H9 (cell line): ENCODE data around the gene SLC4A3. TPM values are rescaled to one million over a fixed set of nuclear protein-coding genes. Genes with fewer than 3 reads are reported as not detected.

Source experiments
- DNase-seq: peaks from one replicate; pipeline ENCODE4 v3.0.0-alpha.2; 2017
- H2AFZ ChIP-seq: one replicate; pipeline ENCODE4 v1.6.1; 2013; ENCODE audit warnings: mild to moderate bottlenecking, low read length, control low read depth, moderate library complexity
- H2AK5ac ChIP-seq: 2 replicates; pipeline ENCODE4 v1.6.1; 2013; ENCODE audit warnings: low read length, control low read depth, mixed read lengths; ENCODE audit not compliant: insufficient read length
- H2BK120ac ChIP-seq: one replicate; pipeline ENCODE4 v1.6.1; 2013; ENCODE audit warnings: low read depth, mild to moderate bottlenecking, low read length, control low read depth, inconsistent platforms; ENCODE audit not compliant: poor library complexity, severe bottlenecking
- H2BK12ac ChIP-seq: 2 replicates; pipeline ENCODE4 v1.6.1; 2013; ENCODE audit warnings: low read length, control low read depth, mixed read lengths, low read depth; ENCODE audit not compliant: insufficient read length
- H2BK15ac ChIP-seq: 2 replicates; pipeline ENCODE4 v1.6.1; 2013; ENCODE audit warnings: low read depth, low read length, control low read depth
- H2BK20ac ChIP-seq: one replicate; pipeline ENCODE4 v1.6.1; 2013; ENCODE audit warnings: low read depth, mild to moderate bottlenecking, low read length, control low read depth, inconsistent platforms; ENCODE audit not compliant: poor library complexity, severe bottlenecking
- H2BK5ac ChIP-seq: 2 replicates; pipeline ENCODE4 v1.6.1; 2013; ENCODE audit warnings: low read length, control low read depth, mixed read lengths; ENCODE audit not compliant: insufficient read length
- H3K14ac ChIP-seq: 2 replicates; pipeline ENCODE4 v1.6.1; 2013; ENCODE audit warnings: low read length, control low read depth; ENCODE audit not compliant: insufficient read depth
- H3K18ac ChIP-seq: 2 replicates; pipeline ENCODE4 v1.6.1; 2013; ENCODE audit warnings: low read depth, mild to moderate bottlenecking, mixed read lengths, low read length, control low read depth; ENCODE audit not compliant: insufficient read length
- H3K23ac ChIP-seq: 2 replicates; pipeline ENCODE4 v1.6.1; 2013; ENCODE audit warnings: low read length, control low read depth, mixed read lengths, low read depth; ENCODE audit not compliant: insufficient read length
- H3K23me2 ChIP-seq: 2 replicates; pipeline ENCODE4 v1.6.1; 2013; ENCODE audit warnings: low read depth, mild to moderate bottlenecking, mixed read lengths, low read length, control low read depth; ENCODE audit not compliant: insufficient read length, poor library complexity, severe bottlenecking
- H3K27ac ChIP-seq: 2 replicates; pipeline ENCODE4 v1.5.1; 2013; ENCODE audit warnings: low read length, control low read depth, mixed read lengths, low read depth; ENCODE audit not compliant: insufficient read length
- H3K27me3 ChIP-seq: 2 replicates; pipeline ENCODE4 v1.6.1; 2013; ENCODE audit warnings: low read length, control low read depth, inconsistent platforms; ENCODE audit not compliant: insufficient read depth
- H3K4ac ChIP-seq: 2 replicates; pipeline ENCODE4 v1.6.1; 2013; ENCODE audit warnings: low read depth, mild to moderate bottlenecking, control low read depth, inconsistent platforms, low read length, moderate library complexity
- H3K4me1 ChIP-seq: 2 replicates; pipeline ENCODE4 v1.6.1; 2013; ENCODE audit warnings: low read length, control low read depth, inconsistent platforms; ENCODE audit not compliant: insufficient read depth
- H3K4me2 ChIP-seq: 2 replicates; pipeline ENCODE4 v1.6.1; 2013; ENCODE audit warnings: low read length, control low read depth, mixed read lengths; ENCODE audit not compliant: insufficient read length, insufficient read depth
- H3K56ac ChIP-seq: 2 replicates; pipeline ENCODE4 v1.6.1; 2013; ENCODE audit warnings: low read depth, mild to moderate bottlenecking, mixed read lengths, low read length, control low read depth; ENCODE audit not compliant: insufficient read length
- H3K79me1 ChIP-seq: 2 replicates; pipeline ENCODE4 v1.6.1; 2013; ENCODE audit warnings: low read depth, mild to moderate bottlenecking, moderate library complexity, low read length, control low read depth, inconsistent platforms; ENCODE audit not compliant: insufficient read depth, poor library complexity, severe bottlenecking
- H3K79me2 ChIP-seq: 2 replicates; pipeline ENCODE4 v1.6.1; 2013; ENCODE audit warnings: low read length, control low read depth, inconsistent platforms; ENCODE audit not compliant: insufficient read depth
- H3K9ac ChIP-seq: 2 replicates; pipeline ENCODE4 v1.6.1; 2013; ENCODE audit warnings: low read length, control low read depth, mixed read lengths; ENCODE audit not compliant: insufficient read length; ENCODE audit errors: extremely low read depth
- H3K9me3 ChIP-seq: one replicate; pipeline ENCODE4 v1.6.1; 2013; ENCODE audit warnings: low read depth, low read length, inconsistent platforms; ENCODE audit not compliant: control insufficient read depth
- H3T11ph ChIP-seq: one replicate; pipeline ENCODE4 v1.6.1; 2013; ENCODE audit warnings: mild to moderate bottlenecking, low read length, control low read depth, inconsistent platforms
- H4K20me1 ChIP-seq: one replicate; pipeline ENCODE4 v1.6.1; 2013; ENCODE audit not compliant: control insufficient read depth, insufficient read length, insufficient read depth
- H4K5ac ChIP-seq: 2 replicates; pipeline ENCODE4 v1.6.1; 2013; ENCODE audit warnings: low read depth, mild to moderate bottlenecking, mixed read lengths, low read length, control low read depth; ENCODE audit not compliant: insufficient read length
- H4K8ac ChIP-seq: replicated peaks from 2 replicates; pipeline ENCODE4 v1.6.1; 2013; ENCODE audit warnings: low read length, control low read depth, mixed read lengths, low read depth; ENCODE audit not compliant: insufficient read length
- H4K91ac ChIP-seq: 2 replicates; pipeline ENCODE4 v1.6.1; 2013; ENCODE audit warnings: low read depth, mild to moderate bottlenecking, moderate library complexity, mixed read lengths, low read length, control low read depth; ENCODE audit not compliant: insufficient read length
- H3K27ac Mint-ChIP-seq, 3 experiments: 2 replicates in 2 of 3; 3 replicates in 1 of 3; pipeline ENCODE4 v1.8.0; 2020 to 2021; ENCODE audit warnings: mixed read lengths in 3 of 3, mild to moderate bottlenecking in 1 of 3, moderate library complexity in 1 of 3
- H3K27me3 Mint-ChIP-seq: 2 replicates; pipeline ENCODE4 v1.8.0; 2021; ENCODE audit warnings: low read depth, mild to moderate bottlenecking, moderate library complexity, mixed read lengths
- H3K36me3 Mint-ChIP-seq, 3 experiments: 2 replicates in 2 of 3; 3 replicates in 1 of 3; pipeline ENCODE4 v1.8.0; 2020 to 2021; ENCODE audit warnings: low read depth in 3 of 3, mixed read lengths in 3 of 3; ENCODE audit not compliant: insufficient read depth in 1 of 3
- H3K4me1 Mint-ChIP-seq, 2 experiments: 2 replicates each; pipeline ENCODE4 v1.8.0; 2020; ENCODE audit warnings: mixed read lengths in 2 of 2
- H3K4me3 Mint-ChIP-seq, 2 experiments: 2 replicates in 1 of 2; 3 replicates in 1 of 2; pipeline ENCODE4 v1.8.0; 2020 to 2021; ENCODE audit warnings: mild to moderate bottlenecking in 2 of 2, mixed read lengths in 2 of 2, moderate library complexity in 1 of 2
- H3K9me3 Mint-ChIP-seq, 2 experiments: 2 replicates in 1 of 2; 3 replicates in 1 of 2; pipeline ENCODE4 v1.8.0; 2020; ENCODE audit warnings: mild to moderate bottlenecking in 2 of 2, mixed read lengths in 2 of 2, moderate library complexity in 1 of 2
- CTCF ChIP-seq: fragments of 200-600 bp; sonication (generic); conservative IDR thresholded peaks from 3 replicates; pipeline ENCODE4 v1.8.0; 2021; ENCODE audit warnings: antibody characterized with exemption, mild to moderate bottlenecking
- WGBS: extraction: QIAGEN DNeasy Blood & Tissue Kit; methylation state at CpG from one replicate; pipeline ENCODE4 v1.1.7; 2013; ENCODE audit warnings: missing lambda C conversion rate, low lambda C conversion rate, mixed read lengths; ENCODE audit not compliant: insufficient read length; ENCODE audit errors: extremely low coverage; 5-methylcytosine and 5-hydroxymethylcytosine counted together
- total RNA-seq: library from RNA; stranded (reverse); gene quantifications from 2 replicates; pipeline ENCODE4 v1.2.1, GENCODE V29; 2021

Gene SLC4A3
- total RNA-seq, 1 experiment from 2014 or later: 11.1 TPM

DNA sequence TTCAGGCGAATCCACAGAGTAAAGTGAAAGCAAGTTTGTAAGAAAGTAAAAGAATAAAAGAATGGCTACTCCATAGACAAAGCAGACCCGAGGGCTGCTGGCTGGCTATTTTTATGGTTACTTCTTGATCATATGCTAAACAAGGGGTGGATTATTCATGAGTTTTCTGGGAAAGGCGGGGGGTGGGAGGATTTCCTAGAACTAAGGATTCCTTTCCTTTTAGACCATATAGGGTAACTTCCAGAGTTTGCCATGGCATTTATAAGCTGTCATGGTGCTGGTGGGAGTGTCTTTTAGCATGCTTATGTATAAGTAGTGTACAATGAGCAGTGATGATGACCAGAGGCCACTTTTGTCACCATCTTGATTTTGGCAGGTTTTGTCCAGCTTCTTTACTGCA lies 59.8 kb downstream of the SLC4A3 start:
- H2BK120ac ChIP-seq: no peak overlapping the region
- Mint-ChIP-seq H3K4me3 (no peak overlapping the region), H3K36me3 (peaks cover 2 to 23% (median 15%) of the 10 kb centered on the region in 3 experiments; a peak in 6 of 7 replicates), H3K27ac (peak overlapping the region in 2 of 3 experiments; percentile 59 to 63; a peak in 4 of 7 replicates), H3K27me3 (peaks cover 5% of the 10 kb centered on the region), H3K4me1 (peaks cover 54% of the 10 kb centered on the region in 2 experiments), H3K9me3 (peaks cover 11 to 20% of the 10 kb centered on the region in 2 experiments)
- no peak for DNase-seq
- H2BK12ac ChIP-seq: no peak overlapping the region
- no peak overlapping the region for H3K9ac ChIP-seq
- peaks cover 12% of the 10 kb centered on the region; the same call in 1 of the 2 replicates for H3K4me1 ChIP-seq
- no peak overlapping the region for H4K5ac ChIP-seq
- no peaks in the 10 kb centered on the region for H4K20me1 ChIP-seq
- no peak overlapping the region for H2BK5ac ChIP-seq
- no peak overlapping the region for H3K14ac ChIP-seq
- H3K9me3 ChIP-seq: no peaks in the 10 kb centered on the region
- H3K4ac ChIP-seq: no peak overlapping the region
- no peaks in the 10 kb centered on the region for H3K23me2 ChIP-seq
- no peaks in the 10 kb centered on the region for H3K79me1 ChIP-seq
- no peak overlapping the region for H2AK5ac ChIP-seq
- no peak overlapping the region for H4K91ac ChIP-seq
- no peak overlapping the region for H3K23ac ChIP-seq
- no peak overlapping the region for H4K8ac ChIP-seq
- no peak overlapping the region for H3T11ph ChIP-seq
- no peak overlapping the region for H2AFZ ChIP-seq
- no peaks in the 10 kb centered on the region for H3K79me2 ChIP-seq
- no CpG with 5 or more reads among the region's 3 CpGs for WGBS
- H3K18ac ChIP-seq: no peak overlapping the region
- TF ChIP-seq CTCF: no peak
- H2BK20ac ChIP-seq: no peak overlapping the region
- no peak overlapping the region for H3K27ac ChIP-seq
- H3K4me2 ChIP-seq: no peak overlapping the region
- no peak overlapping the region for H2BK15ac ChIP-seq
- H3K27me3 ChIP-seq: no peaks in the 10 kb centered on the region
- H3K56ac ChIP-seq: no peak overlapping the region
